ENCODE results near the gene F11.

The F11 gene

DNA sequence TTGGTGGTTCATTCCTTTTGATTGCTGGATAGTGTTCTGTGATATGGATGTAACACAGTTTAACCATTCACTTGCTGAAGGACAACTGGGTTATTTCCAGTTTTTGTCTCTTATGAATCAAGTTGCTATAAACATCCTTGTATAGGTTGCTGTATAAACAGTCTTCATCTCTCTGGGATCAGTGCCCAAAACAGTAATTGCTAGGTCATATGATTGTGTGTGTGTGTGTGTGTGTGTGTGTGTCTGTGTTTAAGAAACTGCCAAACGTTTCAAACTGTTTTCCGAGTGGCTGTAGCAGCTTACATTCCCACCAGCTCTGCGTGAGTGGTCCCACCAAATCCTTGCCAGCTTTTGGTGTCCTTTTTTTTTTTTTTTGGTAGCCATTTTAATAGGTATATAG lies 60.4 kb downstream of the F11 start:
- no peak for DNase-seq (ENCODE audit: low read depth)

DNA sequence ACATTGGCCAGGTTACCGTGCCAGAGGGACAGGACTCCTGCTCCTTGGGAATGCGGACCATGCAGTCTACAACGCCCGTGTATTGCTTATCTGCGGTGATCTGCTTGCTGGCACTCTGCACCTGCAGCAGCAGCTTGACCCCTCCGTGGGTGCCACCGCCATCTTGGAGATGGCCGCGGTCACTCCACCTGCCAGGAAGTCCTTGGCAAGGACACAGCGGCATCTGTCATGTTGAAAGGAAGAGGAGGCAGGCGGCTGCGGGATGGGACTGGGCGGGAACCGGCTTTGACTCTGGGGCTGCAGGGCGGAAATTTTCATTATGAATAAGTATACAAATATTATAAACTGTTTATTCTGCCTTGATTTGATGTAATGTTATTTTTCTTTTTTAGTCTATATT lies 63.4 kb downstream of the F11 start:
- TF ChIP-seq, protein P1, sequence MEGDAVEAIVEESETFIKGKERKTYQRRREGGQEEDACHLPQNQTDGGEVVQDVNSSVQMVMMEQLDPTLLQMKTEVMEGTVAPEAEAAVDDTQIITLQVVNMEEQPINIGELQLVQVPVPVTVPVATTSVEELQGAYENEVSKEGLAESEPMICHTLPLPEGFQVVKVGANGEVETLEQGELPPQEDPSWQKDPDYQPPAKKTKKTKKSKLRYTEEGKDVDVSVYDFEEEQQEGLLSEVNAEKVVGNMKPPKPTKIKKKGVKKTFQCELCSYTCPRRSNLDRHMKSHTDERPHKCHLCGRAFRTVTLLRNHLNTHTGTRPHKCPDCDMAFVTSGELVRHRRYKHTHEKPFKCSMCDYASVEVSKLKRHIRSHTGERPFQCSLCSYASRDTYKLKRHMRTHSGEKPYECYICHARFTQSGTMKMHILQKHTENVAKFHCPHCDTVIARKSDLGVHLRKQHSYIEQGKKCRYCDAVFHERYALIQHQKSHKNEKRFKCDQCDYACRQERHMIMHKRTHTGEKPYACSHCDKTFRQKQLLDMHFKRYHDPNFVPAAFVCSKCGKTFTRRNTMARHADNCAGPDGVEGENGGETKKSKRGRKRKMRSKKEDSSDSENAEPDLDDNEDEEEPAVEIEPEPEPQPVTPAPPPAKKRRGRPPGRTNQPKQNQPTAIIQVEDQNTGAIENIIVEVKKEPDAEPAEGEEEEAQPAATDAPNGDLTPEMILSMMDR (conservative IDR thresholded peaks at IDR 0.05; ENCODE audit: low read depth, low read length): no peak
- no peak overlapping the region for H3K4me3 ChIP-seq (ENCODE audit: low read length)
- DNase-seq (ENCODE audit: low read depth): no peak

More for the DNA sequence above, 60.4 kb downstream of the F11 start:
- TF ChIP-seq, protein P1 (conservative IDR thresholded peaks at IDR 0.05; ENCODE audit: low read depth, low read length): no peak
- H3K4me3 ChIP-seq (ENCODE audit: low read length): no peak overlapping the region

DNA sequence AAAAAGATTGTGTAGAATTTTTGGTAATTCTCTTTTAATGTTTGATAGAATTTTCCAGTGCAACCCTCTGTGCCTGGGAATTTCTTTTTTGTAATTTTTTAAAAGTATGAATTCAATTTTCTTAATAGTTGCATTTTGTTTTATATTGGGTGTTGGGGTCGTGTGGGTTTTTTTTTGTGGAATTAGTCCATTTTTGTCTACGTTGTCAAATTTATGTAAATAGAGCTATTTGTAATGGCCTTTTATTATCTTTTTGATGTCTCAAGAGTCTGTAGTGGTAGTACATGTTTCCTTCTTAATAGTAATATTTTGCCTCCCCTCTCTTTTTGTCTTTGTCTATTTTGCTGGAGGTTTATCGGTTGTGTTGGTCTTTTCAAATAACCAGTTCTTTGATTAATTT lies 64.4 kb downstream of the F11 start:
- H3K4me3 ChIP-seq (ENCODE audit: low read length): no peak overlapping the region
- DNase-seq (ENCODE audit: low read depth): no peak
- TF ChIP-seq, protein P1 (conservative IDR thresholded peaks at IDR 0.05; ENCODE audit: low read depth, low read length): no peak

DNA sequence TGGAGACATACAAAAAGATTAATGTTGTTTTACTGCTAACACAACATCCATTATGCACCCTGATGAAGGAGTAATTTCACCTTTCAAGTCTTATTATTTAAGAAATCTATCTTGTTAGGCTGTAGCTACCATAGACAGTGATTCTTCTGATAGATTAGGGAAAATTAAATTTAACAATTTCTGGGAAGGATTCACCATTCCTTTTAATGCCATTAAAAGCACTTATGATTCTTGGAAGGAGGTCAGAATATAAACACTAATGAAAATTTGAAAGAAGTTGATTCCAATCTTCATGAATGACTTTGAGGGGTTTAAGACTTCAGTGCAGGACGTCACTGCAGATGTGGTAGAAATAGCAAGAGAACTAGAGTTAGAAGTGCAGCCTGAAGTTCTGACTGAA lies 69.8 kb downstream of the F11 start:
- no peak overlapping the region for H3K4me3 ChIP-seq (ENCODE audit: low read length)
- no peak for DNase-seq (ENCODE audit: low read depth)
- TF ChIP-seq, protein P1 (conservative IDR thresholded peaks at IDR 0.05; ENCODE audit: low read depth, low read length): no peak

Data from retinal pigment epithelial cell (primary cell).